Lung (tissue), 12 donors: ENCODE measurements around the gene OR6J1. TPM values are rescaled to one million over a fixed set of nuclear protein-coding genes. Genes with fewer than 3 reads are reported as not detected.

Source experiments
- ATAC-seq: fragments of 200-7000 bp; cut with Tn5 transposase; one replicate; pipeline ENCODE4 v1.9.1; 2020; ENCODE audit warnings: moderate number of reproducible peaks; ENCODE audit not compliant: insufficient read depth, low FRiP score
- DNase-seq, 3 donors: peaks; one replicate each; pipeline ENCODE4 v3.0.0-alpha.2; 2013 to 2017
- H3K27ac ChIP-seq, 2 donors: one replicate each; pipeline ENCODE4 v1.5.1; 2013; ENCODE audit warnings: mild to moderate bottlenecking in 2 of 2, moderate library complexity in 2 of 2, control low read depth in 1 of 2, inconsistent platforms in 1 of 2, low read depth in 1 of 2, low read length in 1 of 2
- H3K27me3 ChIP-seq, 3 donors: one replicate each; pipeline ENCODE4 v1.5.1; 2013; ENCODE audit warnings: low read length in 2 of 3; ENCODE audit not compliant: control insufficient read depth in 3 of 3, insufficient read depth in 3 of 3
- H3K36me3 ChIP-seq, 4 donors: one replicate each; pipeline ENCODE4 v1.5.1; 2013; ENCODE audit warnings: low read length in 4 of 4, mild to moderate bottlenecking in 1 of 4, moderate library complexity in 1 of 4; ENCODE audit not compliant: control insufficient read depth in 4 of 4, insufficient read depth in 4 of 4
- H3K4me1 ChIP-seq, 5 donors: one replicate each; pipeline ENCODE4 v1.5.1; 2013; ENCODE audit warnings: low read length in 5 of 5, mild to moderate bottlenecking in 2 of 5, moderate library complexity in 1 of 5; ENCODE audit not compliant: control insufficient read depth in 5 of 5, insufficient read depth in 5 of 5
- H3K4me3 ChIP-seq: one replicate; pipeline ENCODE4 v1.5.1; 2013; ENCODE audit warnings: mild to moderate bottlenecking, control low read depth, moderate library complexity
- H3K9ac ChIP-seq, 2 donors: one replicate each; pipeline ENCODE4 v1.5.1; 2013; ENCODE audit warnings: low read length in 2 of 2, control low read depth in 1 of 2; ENCODE audit not compliant: insufficient read depth in 1 of 2
- H3K9me3 ChIP-seq, 4 donors: one replicate each; pipeline ENCODE4 v1.5.1; 2013; ENCODE audit warnings: low read length in 3 of 4, mild to moderate bottlenecking in 1 of 4, moderate library complexity in 1 of 4; ENCODE audit not compliant: control insufficient read depth in 4 of 4, insufficient read depth in 3 of 4
- CTCF ChIP-seq: IDR thresholded peaks from 2 replicates; pipeline ENCODE4 v1.5.1; 2012; ENCODE audit warnings: mild to moderate bottlenecking; ENCODE audit errors: control extremely low read depth, extremely low read depth
- WGBS, 2 donors: extraction: QIAGEN DNeasy Blood & Tissue Kit; methylation state at CpG; one replicate each; pipeline ENCODE4 v1.1.7; 2013; 5-methylcytosine and 5-hydroxymethylcytosine counted together
- polyA plus RNA-seq, 2 donors: library from polyadenylated mRNA; stranded (reverse); fragments of 200-250 nt; gene quantifications; one replicate each; pipeline ENCODE4 v1.2.1, GENCODE V29; 2013
- total RNA-seq, 2 donors: library from RNA; depleted of rRNA in 1 of 2; stranded (reverse); fragments of >200 nt in 1 of 2; gene quantifications; one replicate each; pipeline ENCODE4 v1.2.1, GENCODE V29; 2014 to 2021
- donor health status: control.
- donor health status: control.
- donor health status: Bipolar disorder and iron deficiency.
- donor health status: healthy.
- donor health status: DM: yes; HTN: yes; CAD: no.

Gene OR6J1
- total and polyA plus RNA-seq, 4 donors, result 0.11 TPM; not detected in 3

- H3K4me1 ChIP-seq, result no peaks in the 10 kb centered on the region
- H3K27me3 ChIP-seq, result no peaks in the 10 kb centered on the region
- H3K36me3 ChIP-seq, result no peaks in the 10 kb centered on the region
- TF ChIP-seq CTCF, result no peak
- no peak overlapping the region for H3K27ac ChIP-seq
- no peak overlapping the region for H3K4me3 ChIP-seq
- H3K9me3 ChIP-seq, result no peaks in the 10 kb centered on the region
- DNase-seq, result no peak
- no peak overlapping the region for H3K9ac ChIP-seq
- ATAC-seq, result no peak
Measured at GRCh38 chr14:22671622-22672021, 27.5 kb upstream of the OR6J1 start.

DNA sequence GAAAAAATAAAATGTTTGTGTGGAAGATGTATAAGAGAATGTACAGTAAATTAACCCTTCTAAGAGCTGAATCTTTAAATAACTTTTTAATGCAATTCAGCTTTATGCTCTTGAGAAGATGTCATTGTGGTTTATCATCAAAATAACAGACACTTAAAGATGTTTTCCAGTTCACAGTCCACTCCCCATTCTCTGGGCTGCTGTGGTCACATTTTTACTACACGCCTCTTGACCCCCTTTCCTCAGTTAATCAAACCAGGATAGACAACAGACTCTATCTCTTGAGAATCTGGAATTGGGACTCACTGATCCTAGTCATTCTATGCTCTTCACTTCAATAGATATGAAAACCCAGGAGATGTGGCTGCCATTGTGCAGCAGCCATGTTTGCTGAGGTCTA is 24.7 kb upstream of the OR6J1 start:
- no peak for DNase-seq
- 87 to 94% methylated on average over 1 of the region's 1 CpG for WGBS, 2 donors
- H3K36me3 ChIP-seq, result no peaks in the 10 kb centered on the region
- ATAC-seq, result no peak
- no peaks in the 10 kb centered on the region for H3K27me3 ChIP-seq
- H3K9me3 ChIP-seq, result peaks cover 0 to 2% (median 0%) of the 10 kb centered on the region in 4 donors
- no peak for TF ChIP-seq CTCF
- no peak overlapping the region for H3K9ac ChIP-seq
- no peak overlapping the region for H3K27ac ChIP-seq
- H3K4me1 ChIP-seq, result no peaks in the 10 kb centered on the region
- no peak overlapping the region for H3K4me3 ChIP-seq

- Histone ChIP-seq H3K36me3 (no peaks in the 10 kb centered on the region), H3K9me3 (peaks cover 0 to 2% (median 0%) of the 10 kb centered on the region in 4 donors), H3K4me1 (no peaks in the 10 kb centered on the region), H3K9ac (no peak overlapping the region), H3K27ac (no peak overlapping the region), H3K27me3 (no peaks in the 10 kb centered on the region), H3K4me3 (no peak overlapping the region)
- TF ChIP-seq CTCF, result no peak
- DNase-seq, result no peak
- no peak for ATAC-seq
Measured at GRCh38 chr14:22668417-22668816, 24.3 kb upstream of the OR6J1 start.

GRCh38 chr14:22667881-22668280 is 23.7 kb upstream of the OR6J1 start:
- ATAC-seq, result no peak
- 87 to 95% methylated on average over 3 of the region's 3 CpGs for WGBS, 2 donors
- peaks cover 0 to 2% (median 0%) of the 10 kb centered on the region in 4 donors for H3K9me3 ChIP-seq
- TF ChIP-seq CTCF, result no peak
- no peaks in the 10 kb centered on the region for H3K27me3 ChIP-seq
- H3K4me1 ChIP-seq, result no peaks in the 10 kb centered on the region
- H3K27ac ChIP-seq, result no peak overlapping the region
- no peak overlapping the region for H3K9ac ChIP-seq
- DNase-seq, result no peak
- H3K36me3 ChIP-seq, result no peaks in the 10 kb centered on the region
- H3K4me3 ChIP-seq, result no peak overlapping the region
